GM18870 (cell line): ENCODE results near the gene SLIRP.
"Not testable (repeated sequence)": the region's sequence is repeated elsewhere in the genome, so short reads cannot be mapped to it uniquely, and the experiment has no call there.

Source experiments
- ATAC-seq: cut with Tn5 transposase; IDR thresholded peaks from one replicate; pipeline ENCODE4 v1.9.1; 2021; ENCODE audit warnings: moderate library complexity; ENCODE audit not compliant: unreplicated experiment

Gene SLIRP

GRCh38 chr14:77707724-77708408 is at the start of gene SLIRP, which contains the start of gene ALKBH1:
Gene SLIRP, plus strand, starts transcription at chr14:77708103. Its CDS starts 9 bp downstream, at chr14:77708112.
Gene ALKBH1, minus strand, starts transcription at chr14:77708023. Its CDS starts 19 bp downstream, at chr14:77708004.
- peak; percentile 91 for ATAC-seq

- no peak for ATAC-seq
Observed at GRCh38 chr14:77659831-77660230, 48.1 kb upstream of the SLIRP start.

GRCh38 chr14:77660754-77661153 is 47.1 kb upstream of the SLIRP start:
- ATAC-seq, result no peak

GRCh38 chr14:77661562-77661961 is 46.3 kb upstream of the SLIRP start:
- ATAC-seq, result not testable (repeated sequence)

GRCh38 chr14:77663293-77663692 is 44.6 kb upstream of the SLIRP start:
- ATAC-seq, result no peak

GRCh38 chr14:77667331-77667730 is 40.6 kb upstream of the SLIRP start:
- ATAC-seq, result no peak

DNA sequence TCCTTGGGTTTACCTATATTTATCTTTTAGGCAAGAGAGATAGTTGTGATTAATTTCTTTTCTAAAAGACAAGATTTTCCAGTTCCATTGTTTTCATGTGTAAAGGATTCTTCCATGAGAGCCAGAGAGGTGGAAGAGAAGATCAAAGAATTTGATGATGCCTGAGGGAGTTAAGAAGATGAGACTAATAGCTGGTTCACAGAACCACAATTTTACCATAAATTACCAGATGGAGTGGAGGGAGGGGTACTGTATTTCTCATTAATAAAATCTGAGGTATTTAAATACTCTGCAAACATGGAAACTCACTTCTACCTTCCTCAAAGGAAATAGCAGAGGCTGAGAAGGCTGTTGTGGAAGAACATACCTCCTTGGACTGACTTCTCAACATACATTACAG is 34.7 kb upstream of the SLIRP start:
- no peak for ATAC-seq

DNA sequence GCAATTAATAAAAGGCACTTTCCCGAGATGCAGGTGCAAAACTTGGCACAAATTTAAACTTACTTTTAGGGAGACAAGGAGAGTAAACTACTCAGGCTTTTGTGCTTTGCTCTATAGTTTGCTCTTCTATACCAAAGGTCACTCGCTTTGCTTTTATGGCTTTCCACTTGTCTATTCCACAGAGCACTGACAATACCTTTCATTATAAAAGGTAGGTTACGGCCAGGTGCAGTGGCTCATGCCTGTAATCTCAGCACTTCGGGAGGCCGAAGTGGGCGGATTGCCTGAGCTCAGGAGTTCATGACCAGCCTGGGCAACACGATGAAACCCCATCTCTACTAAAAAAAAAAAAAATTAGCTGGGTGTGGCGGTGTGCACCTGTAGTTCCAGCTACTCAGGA is 33.0 kb upstream of the SLIRP start:
- ATAC-seq, result no peak

- no peak for ATAC-seq
Observed at GRCh38 chr14:77681196-77682157, 26.4 kb upstream of the SLIRP start.

GRCh38 chr14:77682158-77682553 is 25.7 kb upstream of the SLIRP start:
- ATAC-seq, result no peak

DNA sequence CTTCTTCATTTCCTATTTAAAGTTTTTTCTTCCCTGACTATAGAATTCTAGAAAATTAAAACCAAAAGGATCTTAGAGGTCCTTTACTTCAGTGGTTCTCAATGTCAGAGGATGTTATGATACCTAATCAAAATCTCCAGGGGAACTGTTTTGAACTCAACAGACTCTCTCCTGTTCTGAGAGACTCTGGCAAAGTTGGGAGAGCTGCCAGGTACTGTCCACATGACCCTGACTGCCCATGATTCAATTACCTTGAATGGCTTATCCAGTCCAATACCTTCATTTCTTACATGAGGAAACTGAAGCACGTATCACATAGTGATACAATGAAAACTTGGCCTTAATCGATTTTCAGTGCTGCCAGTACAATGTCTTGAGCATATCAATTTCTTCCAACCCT is 16.6 kb upstream of the SLIRP start:
- ATAC-seq, result no peak

GRCh38 chr14:77707355-77707723 is 564 bp upstream of the SLIRP start:
- ATAC-seq, result peak; percentile 16

- no peak for ATAC-seq
Observed at GRCh38 chr14:77708749-77709148, 846 bp downstream of the SLIRP start.

DNA sequence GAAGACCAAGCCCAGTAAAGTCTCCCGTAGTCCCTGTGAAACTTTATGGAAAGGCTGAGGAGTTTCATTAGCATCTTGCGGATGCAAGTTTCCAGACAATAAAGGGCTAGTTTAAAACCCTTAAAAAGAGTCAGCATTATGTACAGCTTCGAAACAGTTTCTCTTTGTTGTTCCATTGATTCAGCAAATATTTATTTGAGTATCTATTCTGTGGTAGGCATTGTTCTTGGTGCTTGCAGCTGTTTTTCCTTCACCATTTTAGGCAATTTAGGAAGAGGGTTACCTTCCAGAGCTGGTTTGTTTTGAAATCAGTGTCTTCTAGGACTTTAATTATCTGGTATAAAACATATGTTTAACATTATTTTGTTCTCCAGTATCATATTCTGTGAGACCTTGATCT is 1.5 kb downstream of the SLIRP start:
- ATAC-seq, result no peak

GRCh38 chr14:77710364-77710763 is 2.5 kb downstream of the SLIRP start:
- ATAC-seq, result no peak

GRCh38 chr14:77714926-77715325 is 7.0 kb downstream of the SLIRP start:
- ATAC-seq, result no peak

DNA sequence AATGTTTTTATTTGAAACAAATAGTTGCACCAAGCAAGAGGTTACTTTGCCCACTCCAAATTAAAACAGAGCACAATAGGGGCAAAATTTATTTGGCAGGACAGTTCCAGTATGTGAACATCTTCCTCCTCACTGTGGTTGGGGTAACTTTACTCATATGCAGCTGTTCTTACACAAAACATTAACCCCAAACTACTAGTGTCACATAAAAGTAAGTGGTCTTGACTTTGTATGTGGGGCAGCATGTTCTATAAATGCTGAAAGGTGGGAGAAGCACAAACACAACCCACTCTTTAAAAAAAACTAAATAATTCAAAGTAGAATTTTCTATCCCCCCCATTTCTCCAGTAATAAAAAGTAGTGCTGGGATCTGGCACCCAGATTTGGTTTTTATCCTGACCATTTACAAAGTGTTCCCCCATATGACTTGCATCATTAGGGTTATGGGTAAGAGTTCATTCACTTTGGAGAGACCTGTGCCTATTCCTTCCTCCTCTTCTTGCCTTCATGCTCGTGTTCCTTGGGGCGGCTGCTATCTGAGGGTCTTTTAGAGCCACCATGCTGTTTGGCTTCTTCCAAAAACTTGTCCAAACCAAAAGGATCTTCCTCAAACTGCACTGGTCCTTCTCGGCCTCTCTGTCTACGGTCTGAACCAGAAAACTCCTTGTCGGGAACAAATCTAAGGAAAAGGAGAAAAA is 9.9 kb downstream of the SLIRP start:
- no peak for ATAC-seq

GRCh38 chr14:77721437-77721836 is 13.5 kb downstream of the SLIRP start:
- ATAC-seq, result no peak

- no peak for ATAC-seq
Observed at GRCh38 chr14:77722301-77722700, 14.4 kb downstream of the SLIRP start.

DNA sequence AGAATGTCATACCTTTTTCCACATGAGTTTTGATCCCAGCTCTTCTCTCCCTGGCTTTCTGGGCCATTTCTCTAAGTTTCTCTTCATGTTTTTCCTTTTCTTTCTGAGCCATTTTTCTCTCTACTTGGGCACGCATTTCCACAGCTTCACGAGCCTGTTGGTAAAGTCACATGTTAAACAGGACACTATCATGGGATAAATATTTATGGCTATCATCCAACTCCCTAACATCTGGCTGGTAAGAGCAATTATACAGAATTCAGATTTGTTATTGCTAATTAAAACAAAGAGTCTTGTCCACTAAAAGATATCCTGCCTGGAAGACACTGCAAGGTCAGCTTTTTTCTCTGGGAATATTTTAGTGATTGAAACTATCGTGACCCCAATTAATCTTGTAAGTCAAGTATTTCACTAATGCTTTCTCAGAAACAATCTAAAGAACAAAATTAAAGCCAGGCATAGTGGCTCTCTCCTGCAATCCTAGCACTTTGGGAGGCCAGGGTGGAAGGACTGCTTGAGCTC is 23.1 kb downstream of the SLIRP start:
- no peak for ATAC-seq

- no peak for ATAC-seq
Observed at GRCh38 chr14:77738559-77739250, 30.8 kb downstream of the SLIRP start.
